ENCODE data around the gene CBFA2T2. TPM values are rescaled to one million over a fixed set of nuclear protein-coding genes. Genes with fewer than 3 reads are reported as not detected.

Gene CBFA2T2
- total and polyA plus RNA-seq, 2 donors (not counting 3 experiments of a cell fraction or from before 2014, with no cell fraction given): 10.7 to 12.1 TPM

- peak overlapping the region; percentile 73 for H3K9ac ChIP-seq (replicated peaks; ENCODE audit: extremely low read depth, insufficient read depth, low read length)
- H3K79me2 ChIP-seq (ENCODE audit: control insufficient read depth, insufficient read depth, low read length): peaks cover 2% of the 10 kb centered on the region
- no peaks in the 10 kb centered on the region for H3K36me3 ChIP-seq (ENCODE audit: control insufficient read depth in 2 of 2, extremely low read depth in 1 of 2, insufficient read depth in 2 of 2, low read length in 2 of 2)
- POLR2A ChIA-PET: no interaction called here
- intact Hi-C loops (cut with micrococcal nuclease): loop anchor here (10.0 kb wide), 1 partner anchor 74 kb away; no protein-coding TSS in a partner anchor
- dilution Hi-C loops (cut with MboI; ENCODE audit: extremely low pct_ligation_motif_present, low sequenced_read_pairs): no loop called here
- peak overlapping the region; percentile 67 for H3K4me2 ChIP-seq (ENCODE audit: insufficient read depth, low read length)
- TF ChIP-seq POLR2AphosphoS5 (IDR thresholded peaks at IDR 0.05; ENCODE audit: insufficient read depth, low read depth, low read length) (no peak), FOS (IDR thresholded peaks at IDR 0.05; ENCODE audit: borderline replicate concordance, insufficient read depth, low read length) (no peak), EZH2 (IDR thresholded peaks at IDR 0.05; ENCODE audit: borderline replicate concordance, low read depth, low read length, severe bottlenecking) (no peak), JUN (IDR thresholded peaks at IDR 0.05; ENCODE audit: borderline replicate concordance, insufficient read depth, insufficient read length, low read depth) (no peak), MYC (IDR thresholded peaks at IDR 0.05; ENCODE audit: low read depth, low read length) (no peak), POLR2A (IDR thresholded peaks at IDR 0.05; ENCODE audit: low read depth, low read length) (no peak), GATA2 (IDR thresholded peaks at IDR 0.05; ENCODE audit: insufficient read depth, insufficient read length, low read depth, low read length) (no peak)
- TF ChIP-seq, protein P1, sequence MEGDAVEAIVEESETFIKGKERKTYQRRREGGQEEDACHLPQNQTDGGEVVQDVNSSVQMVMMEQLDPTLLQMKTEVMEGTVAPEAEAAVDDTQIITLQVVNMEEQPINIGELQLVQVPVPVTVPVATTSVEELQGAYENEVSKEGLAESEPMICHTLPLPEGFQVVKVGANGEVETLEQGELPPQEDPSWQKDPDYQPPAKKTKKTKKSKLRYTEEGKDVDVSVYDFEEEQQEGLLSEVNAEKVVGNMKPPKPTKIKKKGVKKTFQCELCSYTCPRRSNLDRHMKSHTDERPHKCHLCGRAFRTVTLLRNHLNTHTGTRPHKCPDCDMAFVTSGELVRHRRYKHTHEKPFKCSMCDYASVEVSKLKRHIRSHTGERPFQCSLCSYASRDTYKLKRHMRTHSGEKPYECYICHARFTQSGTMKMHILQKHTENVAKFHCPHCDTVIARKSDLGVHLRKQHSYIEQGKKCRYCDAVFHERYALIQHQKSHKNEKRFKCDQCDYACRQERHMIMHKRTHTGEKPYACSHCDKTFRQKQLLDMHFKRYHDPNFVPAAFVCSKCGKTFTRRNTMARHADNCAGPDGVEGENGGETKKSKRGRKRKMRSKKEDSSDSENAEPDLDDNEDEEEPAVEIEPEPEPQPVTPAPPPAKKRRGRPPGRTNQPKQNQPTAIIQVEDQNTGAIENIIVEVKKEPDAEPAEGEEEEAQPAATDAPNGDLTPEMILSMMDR (IDR thresholded peaks at IDR 0.05; ENCODE audit: extremely low read depth in 1 of 2, insufficient read depth in 1 of 2, low read depth in 1 of 2, low read length in 2 of 2): no peak
- TF ChIP-seq, protein P2, sequence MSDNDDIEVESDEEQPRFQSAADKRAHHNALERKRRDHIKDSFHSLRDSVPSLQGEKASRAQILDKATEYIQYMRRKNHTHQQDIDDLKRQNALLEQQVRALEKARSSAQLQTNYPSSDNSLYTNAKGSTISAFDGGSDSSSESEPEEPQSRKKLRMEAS (IDR thresholded peaks at IDR 0.05; ENCODE audit: insufficient read depth, insufficient read length): no peak
- CTCF ChIA-PET: interaction anchor here (0.6 to 1.5 kb wide), 3 partner anchors 10 to 176 kb away, joined by 3 to 4 read pairs (median 4); partner anchors contain the start of gene ACTL10
- TSS peak; percentile 30 for BruUV-seq (replicated peaks)
- peaks cover 6% of the 10 kb centered on the region for H3K4me1 ChIP-seq (ENCODE audit: control insufficient read depth, extremely low read depth, insufficient read depth, low read length)
- peak overlapping the region; percentile 57 to 81 (median 69) for H3K4me3 ChIP-seq (replicated peaks in 1 of 3; ENCODE audit: insufficient read depth in 1 of 3, low read depth in 1 of 3, low read length in 3 of 3)
- FAIRE-seq (peak; percentile 42), DNase-seq (ENCODE audit: low read depth, low spot score) (no peak)
- H4K20me1 ChIP-seq (replicated peaks; ENCODE audit: control insufficient read depth, extremely low read depth, insufficient read depth, low read length): peaks cover 3% of the 10 kb centered on the region
- H2AFZ ChIP-seq (ENCODE audit: low read depth, low read length): peak overlapping the region; percentile 47
- no peaks in the 10 kb centered on the region for H3K9me3 ChIP-seq (replicated peaks; ENCODE audit: control insufficient read depth, insufficient read depth, low read length)
- no peaks in the 10 kb centered on the region for H3K9me1 ChIP-seq (replicated peaks; ENCODE audit: control insufficient read depth, extremely low read depth, insufficient read depth, low read length)
- H3K27ac ChIP-seq (ENCODE audit: insufficient read depth, low read depth, low read length): peak overlapping the region; percentile 42
- H3K27me3 ChIP-seq (ENCODE audit: control insufficient read depth in 2 of 2, insufficient read depth in 2 of 2, low read length in 2 of 2): no peaks in the 10 kb centered on the region
Measured at GRCh38 chr20:33490934-33491656, 1.2 kb downstream of the CBFA2T2 start.
